AG08395 (cell line): ENCODE results near the gene USO1.
"Not testable (repeated sequence)": the region's sequence is repeated elsewhere in the genome, so short reads cannot be mapped to it uniquely, and the experiment has no call there.

Experiments
- DNase-seq: peaks from one replicate; pipeline ENCODE4 v3.0.0; 2012; ENCODE audit warnings: mixed read lengths, low spot score

The USO1 gene

DNA sequence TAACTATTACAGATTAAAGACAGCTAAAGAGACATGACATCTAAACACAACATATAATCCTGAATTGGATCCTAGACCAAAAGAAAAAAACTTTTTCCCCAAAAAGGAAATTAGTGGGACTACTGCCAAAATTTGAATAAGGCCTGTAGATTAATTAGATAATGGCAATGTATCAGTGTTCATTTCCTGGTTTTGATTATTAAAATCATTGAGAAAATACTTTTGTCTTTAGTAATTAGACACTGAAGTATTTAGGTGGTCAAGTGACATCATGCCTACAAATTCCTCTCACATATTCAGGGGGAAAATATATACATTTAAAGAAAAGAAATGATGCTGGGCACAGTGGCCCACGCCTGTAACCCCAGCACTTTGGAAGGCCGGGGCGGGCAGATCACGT is 10.4 kb upstream of the USO1 start:
- DNase-seq = no peak

- no peak for DNase-seq
These were observed 9.7 kb upstream of the USO1 start for GRCh38 chr4:75714704-75715103.

GRCh38 chr4:75715105-75715799 is 9.1 kb upstream of the USO1 start:
- peak; percentile 58 for DNase-seq

DNA sequence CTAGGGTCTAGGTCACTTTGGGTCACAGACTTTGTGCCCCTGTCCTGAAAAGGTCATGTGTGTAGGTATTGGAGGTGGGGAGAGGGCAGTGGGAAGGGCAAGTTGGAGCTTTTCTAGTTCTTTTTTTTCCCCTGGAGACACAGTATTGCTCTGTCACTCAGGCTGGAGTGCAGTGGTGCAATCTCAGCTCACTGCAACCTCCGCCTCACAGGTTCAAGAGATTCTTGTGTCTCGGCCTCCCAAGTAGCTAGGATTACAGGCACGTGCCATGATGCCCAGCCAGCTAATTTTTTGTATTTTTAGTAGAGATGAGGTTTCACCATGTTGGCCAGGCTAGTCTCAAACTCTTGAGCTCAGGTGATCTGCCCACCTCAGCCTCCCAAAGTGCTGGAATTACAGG is 8.3 kb upstream of the USO1 start:
- DNase-seq = not testable (repeated sequence)

- no peak for DNase-seq
These were observed 7.0 kb upstream of the USO1 start for GRCh38 chr4:75717408-75717807.

GRCh38 chr4:75718529-75718928 is 5.8 kb upstream of the USO1 start:
- DNase-seq = no peak

DNA sequence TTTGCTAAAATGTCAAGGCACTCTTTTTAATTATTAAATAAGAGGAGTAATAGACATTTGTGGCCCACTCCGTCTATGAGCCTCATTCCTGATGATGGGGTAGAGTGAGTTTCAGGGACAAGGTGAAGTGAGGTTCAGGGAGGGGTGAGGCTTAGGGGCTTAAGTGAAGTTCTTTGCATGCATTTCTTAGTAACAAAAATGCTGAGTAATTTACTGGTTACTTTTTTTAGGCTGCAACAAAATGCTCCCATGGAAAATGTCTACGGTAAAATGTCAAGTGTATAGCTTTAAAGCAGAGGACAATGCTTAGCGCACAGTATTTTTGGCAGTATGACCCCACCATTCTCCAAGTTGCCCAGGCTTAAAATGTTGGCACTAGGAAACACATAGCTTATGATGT is 2.0 kb upstream of the USO1 start:
- no peak for DNase-seq

DNA sequence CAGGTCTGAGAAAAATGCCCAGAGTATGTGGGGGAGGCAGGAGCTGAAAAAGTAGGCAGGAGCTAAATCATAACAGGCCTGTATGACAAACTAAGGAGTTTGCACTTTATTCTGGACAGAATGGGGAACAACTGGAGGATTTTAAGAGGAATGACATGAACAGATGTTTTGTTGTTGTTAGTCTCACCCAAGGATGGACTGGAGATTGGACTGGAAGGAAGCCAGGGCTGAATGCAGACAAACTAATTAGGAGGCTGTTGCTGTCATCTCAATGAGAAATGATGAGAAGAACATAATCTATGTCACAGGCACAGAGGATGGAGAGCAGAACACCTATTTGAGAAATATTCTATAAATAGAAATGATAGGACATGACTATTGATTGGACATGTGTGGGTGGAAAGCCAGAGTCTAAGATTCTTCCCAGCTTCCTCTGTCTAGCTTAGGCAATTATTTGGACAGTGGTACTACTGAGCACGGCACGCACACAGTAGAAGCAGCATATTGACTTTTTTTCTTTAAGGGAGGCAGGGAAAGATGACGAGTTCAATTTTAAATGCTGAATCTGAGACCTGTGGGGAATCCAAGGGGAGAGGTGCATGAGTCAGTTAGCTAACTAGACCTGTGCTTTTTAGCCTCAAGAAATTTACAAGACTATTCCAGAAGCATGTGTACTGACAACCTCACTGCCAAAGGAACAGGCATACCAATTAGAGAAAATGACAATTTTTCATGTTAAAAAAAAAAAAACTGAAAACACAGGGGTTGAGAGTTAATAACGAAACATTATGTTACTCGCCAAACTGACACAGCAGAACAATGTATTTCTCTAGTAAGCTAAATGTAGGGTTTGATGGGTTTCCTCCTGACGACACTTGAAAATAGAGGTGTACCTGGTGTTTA is 963 bp upstream of the USO1 start:
- DNase-seq = peak; percentile 36

- peak; percentile 67 for DNase-seq
These were observed 719 bp downstream of the USO1 start for GRCh38 chr4:75724867-75725724.

GRCh38 chr4:75725942-75726538 is 1.7 kb downstream of the USO1 start:
- not testable (repeated sequence) for DNase-seq

DNA sequence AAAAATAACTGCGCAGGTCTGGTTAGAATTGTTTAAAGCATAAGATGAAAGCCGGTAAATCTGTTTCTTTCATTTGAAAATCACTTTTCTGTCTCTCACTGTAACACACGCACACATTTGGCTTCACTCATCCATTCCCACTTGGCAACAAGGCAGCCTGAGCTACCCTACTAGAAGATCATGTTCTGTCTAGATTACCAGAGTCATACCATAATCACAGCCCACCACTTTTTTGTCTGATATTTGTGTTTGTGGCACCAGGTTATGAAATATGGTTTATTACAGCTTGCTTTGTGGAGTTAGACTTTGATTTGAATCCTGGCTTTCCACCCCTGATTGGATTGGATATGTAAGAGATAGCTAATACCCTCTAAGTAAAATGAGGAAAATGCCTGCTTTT is 2.2 kb downstream of the USO1 start:
- no peak for DNase-seq

DNA sequence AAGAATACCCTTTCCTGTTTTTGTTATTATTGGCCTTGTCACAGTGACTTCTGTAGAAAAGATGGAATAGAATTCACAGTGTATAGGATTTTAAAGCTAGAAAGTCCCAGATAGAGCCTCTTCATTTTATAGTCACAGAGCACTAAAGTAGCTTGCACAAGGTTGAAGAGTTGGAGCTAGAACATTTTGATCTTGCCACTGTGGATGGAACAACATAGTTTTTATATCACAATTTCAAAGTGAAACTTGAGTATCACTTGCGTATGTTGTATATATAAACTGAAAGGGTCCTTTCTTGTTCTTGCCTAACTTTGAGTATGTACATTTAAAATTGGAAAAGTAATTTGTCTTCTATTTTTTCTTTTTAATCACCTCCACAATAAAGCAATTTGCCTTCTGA is 2.7 kb downstream of the USO1 start:
- DNase-seq = no peak

DNA sequence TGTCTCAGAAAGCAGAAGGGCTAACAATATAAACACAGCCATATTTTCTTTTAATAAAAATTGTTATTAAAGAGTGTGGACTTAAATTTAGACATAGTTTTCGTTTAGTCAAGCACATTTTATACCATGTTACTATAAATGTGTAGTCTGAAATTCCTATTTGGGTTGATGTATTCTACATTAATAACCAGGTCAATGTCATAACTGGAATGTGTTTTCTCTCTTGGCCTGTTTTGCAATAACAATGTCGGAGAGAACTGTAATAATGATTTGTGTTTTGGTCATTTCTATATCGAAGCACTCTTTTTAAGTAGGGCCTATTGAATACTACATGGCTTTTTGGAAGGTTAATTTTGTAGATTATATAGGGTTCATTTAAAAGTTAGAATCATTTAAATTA is 5.5 kb downstream of the USO1 start:
- no peak for DNase-seq

DNA sequence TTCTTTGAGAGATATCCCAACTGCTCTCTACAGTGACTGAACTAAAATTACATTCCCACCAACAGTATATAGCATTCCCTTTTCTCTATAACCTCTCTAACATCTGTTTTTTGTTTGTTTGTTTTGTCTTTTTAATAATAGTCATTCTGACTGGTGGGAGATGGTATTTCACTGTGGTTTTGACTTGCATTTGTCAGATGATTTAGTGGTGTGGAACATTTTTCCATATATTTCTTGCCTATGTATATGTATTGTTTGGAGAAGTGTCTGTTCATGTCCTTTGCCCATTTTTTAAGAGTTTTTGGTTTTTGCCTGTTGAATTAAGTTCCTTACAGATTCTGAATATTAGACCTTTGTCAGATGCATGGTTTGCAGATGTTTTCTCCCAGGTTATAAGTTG is 9.0 kb downstream of the USO1 start:
- DNase-seq = no peak

DNA sequence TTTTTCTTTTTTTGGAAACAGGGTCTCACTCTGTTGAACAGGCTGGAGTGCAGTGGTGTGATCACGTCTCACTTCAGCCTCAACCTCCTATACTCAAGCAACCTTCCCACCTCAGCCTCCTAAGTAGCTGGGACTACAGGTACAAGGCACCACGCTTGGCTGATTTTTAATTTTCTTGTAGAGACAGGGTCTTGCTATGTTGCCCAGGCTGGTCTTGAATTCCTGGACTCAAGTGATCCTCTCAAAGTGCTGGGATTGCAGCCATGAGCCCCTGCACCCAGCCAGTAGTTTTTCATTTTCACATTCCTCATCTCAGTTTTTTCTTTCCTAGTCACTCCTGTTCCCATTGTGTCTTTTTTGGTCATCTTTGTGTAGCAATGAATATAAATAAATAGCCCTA is 11.1 kb downstream of the USO1 start:
- no peak for DNase-seq

- no peak for DNase-seq
These were observed 12.5 kb downstream of the USO1 start for GRCh38 chr4:75736862-75737261.

DNA sequence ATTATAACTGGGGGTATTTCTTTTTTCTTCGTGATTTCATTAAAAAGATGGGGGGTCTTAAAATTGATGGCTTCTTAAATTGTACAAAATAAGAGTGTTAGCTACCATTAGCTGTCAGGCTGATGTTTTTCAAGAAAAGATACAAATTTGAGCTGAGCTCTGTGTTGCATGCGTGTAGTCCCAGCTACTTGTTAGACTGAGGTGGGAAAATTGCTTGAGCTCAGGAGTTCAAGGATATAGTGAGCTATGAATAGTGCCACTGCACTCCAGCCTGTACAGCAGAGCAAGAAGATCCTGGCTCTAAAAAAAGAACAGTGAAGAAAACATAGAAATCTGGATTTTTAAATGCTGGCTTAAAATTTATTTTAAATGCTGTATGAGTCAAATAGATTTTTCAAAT is 13.0 kb downstream of the USO1 start:
- DNase-seq = no peak

DNA sequence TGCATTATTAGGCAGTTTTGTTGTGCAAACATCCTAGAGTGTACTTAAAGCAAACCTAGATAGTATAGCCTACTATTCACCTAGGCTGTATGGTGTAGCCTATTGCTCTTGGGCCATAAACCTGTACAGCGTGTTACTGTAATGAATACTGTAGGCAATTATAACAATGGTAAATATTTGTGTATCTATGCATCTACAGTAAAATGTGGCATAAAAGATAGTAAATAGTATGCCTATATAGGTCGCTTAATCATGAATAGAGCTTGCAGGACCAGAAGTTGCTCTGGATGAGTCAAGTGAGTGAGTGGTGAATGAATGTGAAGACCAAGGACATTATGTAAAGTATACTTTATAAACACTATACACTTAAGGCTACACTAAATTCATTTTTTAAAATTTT is 16.6 kb downstream of the USO1 start:
- DNase-seq = no peak

GRCh38 chr4:75742451-75742850 is 18.1 kb downstream of the USO1 start:
- no peak for DNase-seq

DNA sequence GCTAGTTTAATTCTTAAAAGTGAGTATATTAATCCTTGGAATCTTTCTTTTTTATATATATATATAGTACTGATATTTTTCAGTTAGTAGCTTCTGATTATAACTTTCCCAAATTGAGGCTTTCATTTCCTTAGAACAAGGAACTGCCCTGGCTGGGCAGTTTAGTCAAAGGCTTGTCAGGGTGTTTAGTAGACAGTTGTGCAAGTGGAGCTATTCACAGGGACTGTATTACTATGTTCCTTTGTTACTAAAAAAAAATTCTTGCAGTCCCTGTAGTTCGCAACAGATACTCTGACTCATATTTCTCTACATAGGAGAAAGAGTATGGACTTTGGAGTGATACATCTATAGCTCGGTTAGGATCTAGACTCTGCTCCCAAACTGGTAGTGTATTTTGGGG is 20.8 kb downstream of the USO1 start:
- peak; percentile 21 for DNase-seq

- DNase-seq = no peak
These were observed 21.4 kb downstream of the USO1 start for GRCh38 chr4:75745721-75746199.

DNA sequence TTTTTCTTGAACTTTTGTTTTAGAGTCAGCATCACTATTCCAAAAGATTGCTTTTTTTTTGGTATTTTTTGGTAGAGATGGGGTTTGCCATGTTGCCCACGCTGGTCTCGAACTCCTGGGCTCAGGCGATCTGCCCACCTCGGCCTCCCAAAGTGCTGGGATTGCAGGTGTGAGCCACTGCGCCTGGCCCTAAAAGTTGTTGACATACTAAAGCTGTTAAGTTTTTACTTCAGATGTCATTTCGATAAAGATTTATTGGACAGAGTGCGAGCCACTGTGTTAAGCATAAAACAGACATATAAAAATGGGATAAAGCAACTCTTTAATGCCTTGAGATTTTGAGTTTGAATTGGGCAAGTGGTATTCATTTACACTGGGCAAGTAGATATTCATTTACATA is 28.3 kb downstream of the USO1 start:
- DNase-seq = no peak
